Right renal cortex interstitium (tissue), 3 donors: ENCODE data around the gene C7orf25. TPM values are rescaled to one million over a fixed set of nuclear protein-coding genes. Genes with fewer than 3 reads are reported as not detected.

ENCODE experiments used
- DNase-seq, 3 donors: peaks; one replicate each; pipeline ENCODE4 v3.0.0-alpha.2; 2013; ENCODE audit warnings: low read depth in 3 of 3, low spot score in 2 of 3
- polyA plus RNA-seq, 3 donors: library from polyadenylated mRNA; unstranded; fragments of 120-200 nt; gene quantifications; one replicate each; pipeline ENCODE4 v1.2.1, GENCODE V29; 2013; ENCODE audit not compliant: insufficient read length in 3 of 3

The C7orf25 gene
- polyA plus RNA-seq = 1 to 10 TPM; 5.1 to 5.4 (median 5.2) TPM

DNA sequence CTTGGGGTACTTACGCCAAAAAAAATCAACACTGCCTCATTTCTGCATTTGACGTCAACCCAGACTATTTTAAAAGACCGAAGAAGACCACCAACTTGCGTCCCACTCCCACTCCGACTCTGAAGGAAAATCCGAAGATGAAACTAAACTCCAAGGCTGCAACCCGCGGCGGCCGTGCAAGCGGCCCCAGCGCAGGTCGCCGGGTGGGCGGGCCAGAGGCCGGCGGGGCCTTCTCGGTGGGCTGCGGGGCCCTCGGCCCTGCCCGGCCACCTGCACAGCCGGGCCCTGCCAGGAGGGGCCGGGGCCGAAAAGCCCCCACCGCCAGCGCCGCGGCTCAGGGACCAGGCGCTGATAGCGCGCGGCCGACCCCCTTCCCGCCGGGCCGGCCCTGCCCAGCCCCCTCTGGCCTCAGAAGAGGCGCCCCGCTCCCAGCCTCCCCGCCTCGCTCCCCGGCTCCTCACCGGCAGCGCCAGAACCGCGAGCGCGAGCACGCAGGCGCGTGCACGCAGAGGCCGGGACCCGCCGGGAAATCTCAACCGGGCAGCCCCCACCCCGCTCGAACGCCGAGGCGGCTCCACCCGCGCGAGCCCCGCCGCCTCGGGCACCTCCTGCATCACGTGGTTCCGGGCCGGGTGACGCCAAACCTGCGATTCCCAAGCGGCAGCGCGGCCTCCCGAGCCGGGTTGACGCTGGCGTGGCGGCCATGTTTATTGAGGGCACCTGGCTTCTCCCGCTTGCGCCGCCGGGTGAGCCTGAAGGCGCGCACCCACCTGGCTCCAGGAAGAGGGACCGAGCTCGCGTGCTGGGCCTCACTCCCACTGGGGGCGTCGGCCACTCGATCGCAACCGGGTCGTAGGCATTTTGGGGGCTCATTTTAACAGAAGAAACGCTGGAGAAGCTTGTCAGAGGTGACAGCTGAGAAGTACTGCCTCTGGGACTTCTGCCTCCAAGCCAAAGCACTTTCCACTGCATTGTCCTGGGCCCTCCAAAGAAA, at the start of gene C7orf25:
Gene C7orf25, minus strand, starts transcription at position 617 of the 994 bp plus-strand sequence. CDS start 1,170 bp downstream, outside the sequence.
- peak; percentile 81 to 88 (median 87) for DNase-seq

GRCh38 chr7:42961170-42961569, 49.3 kb upstream of the C7orf25 start:
- DNase-seq = no peak

- DNase-seq = no peak
Measured at GRCh38 chr7:42960762-42961161, 48.9 kb upstream of the C7orf25 start.

DNA sequence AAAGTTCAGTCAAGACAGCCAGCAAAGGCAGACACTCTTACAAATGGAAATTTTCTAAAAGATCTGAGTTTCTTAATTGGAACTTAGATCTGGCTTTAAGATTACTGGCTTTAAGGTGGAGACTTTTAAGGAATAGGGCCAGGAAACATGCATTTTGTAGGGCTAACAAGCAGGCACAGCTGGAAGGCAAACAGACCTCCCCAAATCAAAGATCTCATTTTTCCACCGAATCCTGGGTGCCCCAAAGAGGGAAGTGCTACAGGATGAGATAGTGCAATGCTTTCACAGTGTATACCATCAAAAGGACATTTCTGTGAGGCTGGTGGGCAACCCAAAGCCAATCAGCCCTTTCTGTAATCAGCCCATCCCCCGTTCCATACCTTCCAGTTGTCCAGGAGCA, 47.7 kb upstream of the C7orf25 start:
- no peak for DNase-seq

- no peak for DNase-seq
Measured at GRCh38 chr7:42956062-42956461, 44.2 kb upstream of the C7orf25 start.

- no peak for DNase-seq
Measured at GRCh38 chr7:42953994-42954393, 42.1 kb upstream of the C7orf25 start.

GRCh38 chr7:42952328-42952727, 40.5 kb upstream of the C7orf25 start:
- no peak for DNase-seq

DNA sequence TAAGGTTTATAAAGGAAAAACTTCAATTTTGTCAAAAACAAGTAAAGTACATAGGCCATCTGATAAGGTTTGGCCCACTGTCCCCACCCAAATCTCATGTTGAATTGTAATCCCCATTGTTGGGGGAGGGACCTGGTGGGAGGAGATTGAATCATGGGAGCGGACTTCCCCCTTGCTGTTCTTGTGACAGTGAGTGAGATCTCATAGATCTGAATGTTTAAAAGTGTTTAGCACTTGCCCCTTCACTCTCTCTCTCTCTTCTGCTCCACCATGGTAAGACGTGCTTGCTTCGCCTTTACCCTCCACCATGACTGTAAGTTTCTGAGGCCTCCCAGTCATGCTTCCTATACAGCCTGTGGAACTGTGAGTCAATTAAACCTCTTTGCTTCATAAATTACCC, 38.5 kb upstream of the C7orf25 start:
- DNase-seq = no peak

DNA sequence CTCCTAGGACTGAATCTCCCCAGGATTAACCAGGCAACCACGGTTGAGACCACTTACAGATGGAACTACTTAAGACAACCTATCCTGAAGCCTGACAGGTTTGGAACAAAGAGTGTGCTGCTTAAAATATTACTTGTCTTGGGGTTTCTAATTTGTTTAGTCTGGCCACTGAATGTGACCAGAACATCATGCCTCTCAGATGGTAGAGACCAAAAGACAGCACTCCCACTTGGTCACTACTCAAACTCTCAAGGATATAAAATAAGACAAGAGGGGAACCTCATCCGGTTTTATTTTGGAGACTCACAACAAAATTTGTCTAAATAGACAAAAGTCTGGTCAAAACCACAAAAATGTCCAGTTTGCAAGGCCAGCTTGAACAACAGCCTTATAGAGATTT, 35.7 kb upstream of the C7orf25 start:
- DNase-seq = no peak

GRCh38 chr7:42946627-42946950, 34.7 kb upstream of the C7orf25 start:
- DNase-seq = no peak

GRCh38 chr7:42945821-42946626, 34.2 kb upstream of the C7orf25 start:
- no peak for DNase-seq

DNA sequence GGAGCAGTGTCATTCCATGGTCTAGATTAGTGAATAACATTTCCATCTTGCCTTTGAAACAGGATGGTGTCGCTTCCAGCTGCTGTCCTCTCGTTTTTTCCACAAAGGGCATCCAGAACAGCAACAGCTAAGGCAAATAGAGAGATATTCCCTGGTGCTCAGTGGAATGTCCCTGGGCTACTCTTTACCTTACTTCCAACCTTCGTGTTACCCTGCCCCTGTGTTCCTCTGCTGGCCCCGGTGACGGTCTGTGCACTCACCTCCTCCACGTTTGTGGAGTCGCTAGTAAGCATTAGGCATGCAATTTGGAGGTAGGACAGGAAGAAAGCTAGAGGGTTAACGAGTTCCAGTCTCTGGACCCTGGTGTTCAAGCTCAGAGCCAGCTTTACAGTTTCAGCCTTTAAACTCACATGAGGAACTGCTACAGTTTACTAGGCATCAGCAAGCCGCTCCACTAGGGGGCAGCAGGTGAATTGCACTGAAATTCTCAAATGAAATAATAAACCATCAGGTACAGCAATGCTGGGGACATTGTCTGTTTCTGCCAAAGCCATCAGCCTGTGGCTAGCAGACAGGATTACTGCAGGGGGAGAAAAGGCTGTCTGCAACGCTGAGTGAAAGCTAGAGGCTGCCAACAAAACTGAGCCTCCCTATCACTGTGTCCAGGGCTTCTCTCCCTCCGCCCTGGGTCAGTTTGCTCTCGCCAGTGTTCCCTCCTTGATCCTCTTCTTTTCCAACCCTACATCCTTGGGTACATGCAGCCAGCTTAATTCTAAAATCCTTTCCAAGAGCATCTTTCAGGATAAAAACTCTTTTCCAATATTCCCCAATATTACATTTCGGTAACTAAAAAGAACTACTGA, 29.3 kb upstream of the C7orf25 start:
- DNase-seq = peak; percentile 59 to 65 (median 63)

GRCh38 chr7:42939457-42940240, 27.8 kb upstream of the C7orf25 start:
- no peak for DNase-seq

GRCh38 chr7:42935861-42936260, 24.0 kb upstream of the C7orf25 start:
- no peak for DNase-seq

DNA sequence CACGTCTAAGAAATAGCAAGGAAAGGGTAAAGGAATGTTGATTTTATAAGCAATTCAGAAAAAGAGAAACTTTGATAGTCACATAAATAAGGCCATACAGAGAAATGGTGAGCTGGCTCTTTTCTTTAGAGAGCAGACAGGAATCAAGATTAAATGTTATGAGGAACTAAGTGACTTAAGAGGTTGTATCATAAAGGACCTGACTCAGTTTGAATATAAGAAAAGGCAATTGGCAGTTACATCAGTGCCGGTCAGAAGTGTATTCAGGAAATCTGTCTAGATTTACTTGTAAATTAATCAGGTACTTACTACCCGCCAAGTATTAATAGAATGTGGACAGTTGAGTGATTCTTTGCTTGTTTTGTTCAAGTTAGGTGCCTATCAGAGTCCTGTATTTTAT, 22.4 kb upstream of the C7orf25 start:
- no peak for DNase-seq

DNA sequence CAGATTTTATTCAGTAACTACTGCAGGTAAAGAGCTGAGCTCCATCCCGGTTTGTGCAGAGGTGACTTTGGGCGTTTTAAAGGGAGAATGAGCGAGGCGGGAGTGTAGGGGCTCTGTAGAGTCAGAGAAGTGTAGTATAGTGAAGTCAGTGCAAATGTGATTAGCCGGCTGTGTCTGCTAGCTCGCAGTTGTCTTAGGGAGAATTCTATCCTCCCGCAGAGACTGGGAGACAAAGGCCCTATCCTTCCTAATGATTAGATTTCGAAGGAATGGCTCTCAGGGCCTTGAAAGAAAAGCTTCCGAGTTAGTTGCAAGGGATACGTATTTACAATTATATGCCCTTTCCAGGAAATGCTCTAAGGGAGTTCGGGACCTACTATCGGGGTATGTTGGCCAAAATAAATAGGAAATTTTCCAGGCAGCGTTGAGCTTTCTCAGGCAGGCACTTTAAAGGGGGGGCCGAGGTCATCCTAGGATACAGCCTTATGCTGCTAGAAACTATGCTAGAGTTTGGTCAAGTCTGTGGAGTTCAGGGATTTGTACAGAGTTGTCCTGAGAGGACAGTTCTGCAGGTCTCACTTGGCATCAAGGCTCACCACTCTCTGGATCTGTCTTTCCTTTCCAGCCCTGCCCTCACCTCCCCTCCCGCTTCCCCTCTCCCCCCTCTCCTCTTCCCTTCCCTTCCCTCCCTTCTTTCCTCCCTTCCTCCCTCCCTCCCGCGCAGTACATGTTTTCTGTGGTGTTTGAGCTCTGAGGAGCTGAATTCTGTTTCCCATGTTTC, 21.1 kb upstream of the C7orf25 start:
- DNase-seq = peak in 2 of 3 donors; percentile 24 to 47

- DNase-seq = peak in 2 of 3 donors; percentile 91 to 95
Measured at GRCh38 chr7:42931834-42932651, 20.2 kb upstream of the C7orf25 start, which contains the start of the genes MRPL32 and PSMA2. TSS of gene MRPL32 (plus strand) at chr7:42932376. CDS start at chr7:42932387, 11 bp downstream. TSS of gene PSMA2 (minus strand) at chr7:42932174. CDS start at chr7:42932158, 16 bp downstream.

DNA sequence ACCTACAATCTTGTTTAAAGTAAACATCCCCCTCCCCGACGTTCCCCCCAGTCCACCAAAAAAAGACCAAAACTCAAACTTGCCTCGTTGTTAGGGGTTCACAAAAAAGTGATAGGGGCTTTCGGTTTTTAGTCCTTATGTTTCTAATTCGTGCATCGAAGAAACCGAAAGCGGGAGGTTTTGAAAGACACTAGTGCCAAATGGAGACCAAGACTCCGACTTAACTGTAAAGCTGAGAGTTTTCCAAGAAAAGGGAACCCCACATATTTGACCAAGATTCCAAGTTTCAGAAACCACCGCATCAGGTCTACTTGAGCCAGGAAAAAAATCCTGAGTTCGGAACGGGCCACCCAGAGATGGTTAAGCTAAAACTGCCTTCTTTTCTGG, 19.6 kb upstream of the C7orf25 start:
- DNase-seq = no peak
